ENCODE results near the gene ENO3.

DNA sequence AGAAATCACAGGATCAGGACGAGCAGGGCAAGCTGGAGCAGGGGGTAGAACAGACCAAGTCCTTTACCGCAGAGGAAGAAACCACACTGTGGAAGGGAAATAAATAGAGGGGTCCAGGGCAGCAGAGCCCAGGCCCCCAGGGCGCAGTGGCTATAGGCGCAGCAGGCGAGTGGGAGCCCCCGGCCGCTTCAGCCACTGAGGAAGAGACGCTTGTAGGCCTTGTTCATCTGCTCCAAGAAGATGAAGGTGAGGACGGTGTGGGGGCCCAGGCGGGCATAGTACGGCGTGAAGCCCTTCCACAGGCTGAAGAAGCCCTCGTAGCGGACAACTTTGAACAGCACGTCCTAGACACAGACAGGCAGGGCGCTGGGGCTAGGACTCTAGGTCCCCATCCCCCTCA, 13.4 kb upstream of the ENO3 start:
- TF ChIP-seq, protein P1, sequence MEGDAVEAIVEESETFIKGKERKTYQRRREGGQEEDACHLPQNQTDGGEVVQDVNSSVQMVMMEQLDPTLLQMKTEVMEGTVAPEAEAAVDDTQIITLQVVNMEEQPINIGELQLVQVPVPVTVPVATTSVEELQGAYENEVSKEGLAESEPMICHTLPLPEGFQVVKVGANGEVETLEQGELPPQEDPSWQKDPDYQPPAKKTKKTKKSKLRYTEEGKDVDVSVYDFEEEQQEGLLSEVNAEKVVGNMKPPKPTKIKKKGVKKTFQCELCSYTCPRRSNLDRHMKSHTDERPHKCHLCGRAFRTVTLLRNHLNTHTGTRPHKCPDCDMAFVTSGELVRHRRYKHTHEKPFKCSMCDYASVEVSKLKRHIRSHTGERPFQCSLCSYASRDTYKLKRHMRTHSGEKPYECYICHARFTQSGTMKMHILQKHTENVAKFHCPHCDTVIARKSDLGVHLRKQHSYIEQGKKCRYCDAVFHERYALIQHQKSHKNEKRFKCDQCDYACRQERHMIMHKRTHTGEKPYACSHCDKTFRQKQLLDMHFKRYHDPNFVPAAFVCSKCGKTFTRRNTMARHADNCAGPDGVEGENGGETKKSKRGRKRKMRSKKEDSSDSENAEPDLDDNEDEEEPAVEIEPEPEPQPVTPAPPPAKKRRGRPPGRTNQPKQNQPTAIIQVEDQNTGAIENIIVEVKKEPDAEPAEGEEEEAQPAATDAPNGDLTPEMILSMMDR (IDR thresholded peaks at IDR 0.05) = no peak
- no peak for TF ChIP-seq POLR2A (IDR thresholded peaks at IDR 0.05)
